Breast epithelium (tissue), 4 donors: ENCODE results near the gene LBX1. TPM values are rescaled to one million over a fixed set of nuclear protein-coding genes. Genes with fewer than 3 reads are reported as not detected.

ENCODE experiments used
- DNase-seq, 2 donors: peaks; one replicate each; pipeline ENCODE4 v3.0.0-alpha.2; 2019; ENCODE audit warnings: low spot score in 2 of 2
- H3K27ac ChIP-seq, 2 donors: fragments of 200-600 bp; sonication (generic) in 1 of 2; one replicate each; pipeline ENCODE4 v1.5.1; 2016 to 2019; ENCODE audit warnings: mild to moderate bottlenecking in 1 of 2
- H3K27me3 ChIP-seq, 2 donors: fragments of 200-600 bp; sonication (generic) in 1 of 2; one replicate each; pipeline versions ENCODE4 v1.5.1 to v1.6.0; 2017 to 2019; ENCODE audit warnings: control low read depth in 1 of 2, mild to moderate bottlenecking in 1 of 2
- H3K36me3 ChIP-seq: fragments of 200-600 bp; one replicate; pipeline ENCODE4 v1.5.1; 2019
- H3K4me1 ChIP-seq, 2 donors: fragments of 200-600 bp; sonication (generic); one replicate each; pipeline ENCODE4 v1.5.1; 2016 to 2019; ENCODE audit warnings: control low read depth in 1 of 2
- H3K4me3 ChIP-seq, 3 donors: fragments of 200-600 bp; sonication (generic); 1 replicate in 2 of 3; 2 replicates in 1 of 3; pipeline ENCODE4 v1.5.1; 2016 to 2019; ENCODE audit warnings: mild to moderate bottlenecking in 3 of 3, moderate library complexity in 2 of 3
- H3K9me3 ChIP-seq, 2 donors: fragments of 200-600 bp; sonication (generic) in 1 of 2; one replicate each; pipeline ENCODE4 v1.5.1; 2016 to 2019; ENCODE audit warnings: control low read depth in 1 of 2
- POLR2A ChIP-seq: fragments of 450-650 bp; IDR thresholded peaks from one replicate; pipeline ENCODE4 v1.6.1; 2016; ENCODE audit warnings: antibody characterized with exemption, mild to moderate bottlenecking, moderate library complexity
- POLR2AphosphoS5 ChIP-seq, 3 donors: sonication (generic); formaldehyde crosslinking; IDR thresholded peaks; one replicate each; pipeline ENCODE4 v1.6.1; 2017; ENCODE audit warnings: antibody characterized with exemption in 3 of 3
- intact Hi-C: fragments of 100-400 bp; cut with DNase I; formaldehyde crosslinking; loops from one replicate; pipeline ENCODE4 v1.15.1; 2023; ENCODE audit warnings: low total_unique reads
- total RNA-seq, 3 donors: library from RNA; depleted of rRNA; stranded (reverse); fragments of >200 nt; gene quantifications; one replicate each; pipeline ENCODE4 v1.1.0, GENCODE V29; 2016
- TF ChIP-seq, protein P1 (sequence below), 3 donors: fragments of 450-650 bp; IDR thresholded peaks; one replicate each; pipeline ENCODE4 v1.5.1; 2016 to 2017; ENCODE audit warnings: antibody characterized with exemption in 3 of 3, mild to moderate bottlenecking in 3 of 3, moderate library complexity in 3 of 3

Gene LBX1
- total RNA-seq, 3 donors from 2014 or later: not detected

DNA sequence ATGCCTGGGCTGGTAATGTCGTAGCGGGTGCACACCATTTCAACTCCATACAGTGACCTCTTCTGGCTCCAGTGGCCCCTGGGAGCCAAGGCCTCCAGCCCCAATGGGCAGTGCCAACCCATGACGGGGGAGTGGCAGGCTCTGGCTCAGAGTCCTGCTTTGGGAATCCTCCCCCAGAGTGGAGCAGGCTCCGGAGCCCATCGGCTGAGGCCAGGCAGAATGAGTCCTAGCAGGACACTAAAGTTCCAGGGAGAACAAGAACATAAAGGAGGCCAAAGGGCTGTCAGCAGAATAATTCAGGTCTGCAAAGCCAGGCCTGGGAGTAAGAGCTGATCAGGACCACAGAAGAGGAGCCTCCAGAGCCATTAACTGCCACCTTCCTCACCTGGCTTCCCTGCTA lies 33.3 kb downstream of the LBX1 start:
- Histone ChIP-seq H3K27ac (no peak overlapping the region), H3K9me3 (no peaks in the 10 kb centered on the region), H3K27me3 (peaks cover 0 to 4% of the 10 kb centered on the region in 2 donors), H3K36me3 (no peaks in the 10 kb centered on the region), H3K4me1 (no peaks in the 10 kb centered on the region), H3K4me3 (no peak overlapping the region)
- no peak for DNase-seq
- no peak for TF ChIP-seq POLR2AphosphoS5 (IDR thresholded peaks at IDR 0.05)
- intact Hi-C loops: no loop called here

DNA sequence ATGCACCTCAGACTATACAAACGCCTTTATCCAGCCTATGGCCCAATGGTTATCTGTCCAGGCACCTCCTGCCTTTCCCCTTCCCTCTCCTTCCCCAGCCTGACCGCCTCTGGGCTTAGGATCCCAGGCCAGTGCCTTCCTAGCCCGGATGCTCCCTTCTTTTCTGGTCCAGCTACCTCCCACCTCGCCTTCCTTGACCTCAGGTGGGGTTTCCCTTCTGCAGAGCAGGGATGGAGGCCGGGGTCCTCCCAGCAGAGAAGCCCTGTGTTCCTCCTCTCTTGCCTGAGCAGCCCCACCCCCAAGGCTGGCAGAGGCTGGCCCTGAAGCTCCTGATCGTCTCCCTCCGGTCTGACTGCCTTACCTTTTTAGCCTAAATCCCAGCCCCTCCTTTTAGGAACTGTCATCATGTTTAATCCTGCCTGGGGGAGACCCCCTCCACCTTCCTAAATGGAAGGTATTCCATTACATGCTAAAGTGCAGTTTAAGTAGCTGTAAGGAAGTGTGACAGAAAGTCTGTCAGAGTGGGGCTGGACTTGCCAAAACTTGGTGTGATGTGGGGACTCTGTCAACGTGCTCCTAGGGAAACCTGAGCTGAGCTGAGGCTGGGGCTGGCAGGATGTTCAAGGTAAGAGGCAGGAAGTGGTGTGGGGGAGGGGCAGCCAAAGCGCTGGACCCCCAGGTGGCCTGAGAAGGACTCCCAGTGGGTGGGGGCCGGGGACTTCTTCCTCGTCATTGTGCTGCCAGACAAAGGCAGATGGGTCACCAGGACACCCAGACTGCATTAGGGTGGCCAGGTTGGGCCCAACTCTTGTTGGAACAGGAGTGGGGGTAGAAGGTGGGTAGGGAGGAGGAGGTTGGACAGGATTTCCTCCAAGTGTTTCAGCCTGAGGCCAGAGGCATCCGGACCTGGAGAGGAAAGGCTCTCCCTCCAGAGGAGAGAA lies 39.5 kb downstream of the LBX1 start:
- Histone ChIP-seq H3K36me3 (no peaks in the 10 kb centered on the region), H3K4me3 (no peak overlapping the region), H3K4me1 (no peaks in the 10 kb centered on the region), H3K27ac (no peak overlapping the region), H3K9me3 (no peaks in the 10 kb centered on the region), H3K27me3 (no peaks in the 10 kb centered on the region)
- no peak for DNase-seq
- TF ChIP-seq POLR2AphosphoS5 (IDR thresholded peaks at IDR 0.05) (no peak), POLR2A (no peak)
- TF ChIP-seq, protein P1, sequence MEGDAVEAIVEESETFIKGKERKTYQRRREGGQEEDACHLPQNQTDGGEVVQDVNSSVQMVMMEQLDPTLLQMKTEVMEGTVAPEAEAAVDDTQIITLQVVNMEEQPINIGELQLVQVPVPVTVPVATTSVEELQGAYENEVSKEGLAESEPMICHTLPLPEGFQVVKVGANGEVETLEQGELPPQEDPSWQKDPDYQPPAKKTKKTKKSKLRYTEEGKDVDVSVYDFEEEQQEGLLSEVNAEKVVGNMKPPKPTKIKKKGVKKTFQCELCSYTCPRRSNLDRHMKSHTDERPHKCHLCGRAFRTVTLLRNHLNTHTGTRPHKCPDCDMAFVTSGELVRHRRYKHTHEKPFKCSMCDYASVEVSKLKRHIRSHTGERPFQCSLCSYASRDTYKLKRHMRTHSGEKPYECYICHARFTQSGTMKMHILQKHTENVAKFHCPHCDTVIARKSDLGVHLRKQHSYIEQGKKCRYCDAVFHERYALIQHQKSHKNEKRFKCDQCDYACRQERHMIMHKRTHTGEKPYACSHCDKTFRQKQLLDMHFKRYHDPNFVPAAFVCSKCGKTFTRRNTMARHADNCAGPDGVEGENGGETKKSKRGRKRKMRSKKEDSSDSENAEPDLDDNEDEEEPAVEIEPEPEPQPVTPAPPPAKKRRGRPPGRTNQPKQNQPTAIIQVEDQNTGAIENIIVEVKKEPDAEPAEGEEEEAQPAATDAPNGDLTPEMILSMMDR (IDR thresholded peaks at IDR 0.05): no peak
- intact Hi-C loops: loop anchor here (5.0 kb wide), 1 partner anchor 363 kb away; no protein-coding TSS in a partner anchor

DNA sequence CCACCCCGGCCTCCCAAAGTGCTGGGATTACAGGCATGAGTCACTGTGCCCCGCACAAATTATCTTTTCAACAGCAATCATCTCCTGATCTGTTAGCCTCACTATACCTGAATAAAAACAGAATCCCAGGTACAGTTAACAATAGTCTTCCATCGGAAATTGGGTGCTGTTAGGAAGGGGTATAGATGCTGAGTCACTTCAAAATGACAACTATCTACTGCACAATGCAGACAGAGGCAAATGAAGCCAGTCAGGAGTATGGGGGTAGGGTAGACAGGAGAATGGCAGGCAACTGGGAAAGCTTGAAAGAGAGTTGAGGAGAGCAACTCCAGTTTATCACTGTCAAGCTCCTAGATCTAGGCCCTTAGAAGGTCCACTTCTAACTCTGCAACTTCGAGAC lies 40.3 kb downstream of the LBX1 start:
- Histone ChIP-seq H3K4me1 (no peaks in the 10 kb centered on the region), H3K9me3 (no peaks in the 10 kb centered on the region), H3K4me3 (no peak overlapping the region), H3K27me3 (no peaks in the 10 kb centered on the region), H3K36me3 (no peaks in the 10 kb centered on the region), H3K27ac (no peak overlapping the region)
- DNase-seq: no peak
- TF ChIP-seq, protein P1 (IDR thresholded peaks at IDR 0.05): no peak
- no peak for TF ChIP-seq POLR2A
- intact Hi-C loops: no loop called here

DNA sequence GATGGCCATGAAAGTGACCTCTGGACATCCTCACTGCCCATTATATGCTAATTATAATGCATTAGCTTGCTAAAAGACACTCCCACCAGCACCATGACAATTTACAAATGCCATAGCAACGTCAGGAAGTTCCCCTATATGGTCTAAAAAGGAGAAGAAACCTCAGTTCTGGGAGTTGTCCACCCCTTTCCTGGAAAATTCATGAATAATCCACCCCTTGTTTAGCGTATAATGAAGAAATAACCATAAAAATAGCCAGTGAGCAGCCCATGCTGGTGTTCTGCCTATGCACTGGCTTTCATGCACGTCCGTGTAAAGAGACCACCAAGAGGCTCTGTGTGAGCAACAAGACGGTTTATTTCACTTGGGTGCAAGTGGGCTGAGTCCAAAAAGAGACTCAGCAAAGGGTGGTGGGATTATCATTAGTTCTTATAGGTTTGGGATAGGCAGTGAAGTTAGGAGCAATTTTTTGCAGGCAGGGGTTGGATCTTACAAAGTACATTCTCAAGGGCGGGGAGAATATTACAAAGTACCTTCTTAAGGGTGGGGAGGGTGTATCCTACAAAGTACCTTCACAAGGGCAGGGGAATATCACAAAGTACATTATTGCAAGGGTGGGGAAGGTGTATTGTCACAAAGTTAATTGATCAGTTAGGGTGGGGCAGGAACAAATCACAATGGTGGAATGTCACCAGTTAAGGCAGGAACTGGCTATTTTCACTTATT lies 45.6 kb downstream of the LBX1 start:
- Histone ChIP-seq H3K9me3 (no peaks in the 10 kb centered on the region), H3K4me1 (no peaks in the 10 kb centered on the region), H3K36me3 (no peaks in the 10 kb centered on the region), H3K4me3 (no peak overlapping the region), H3K27ac (no peak overlapping the region), H3K27me3 (peaks cover 0 to 8% of the 10 kb centered on the region in 2 donors)
- TF ChIP-seq, protein P1 (IDR thresholded peaks at IDR 0.05): no peak
- no peak for TF ChIP-seq POLR2A
- no peak for TF ChIP-seq POLR2AphosphoS5 (IDR thresholded peaks at IDR 0.05)
- DNase-seq: no peak
- intact Hi-C loops: no loop called here

DNA sequence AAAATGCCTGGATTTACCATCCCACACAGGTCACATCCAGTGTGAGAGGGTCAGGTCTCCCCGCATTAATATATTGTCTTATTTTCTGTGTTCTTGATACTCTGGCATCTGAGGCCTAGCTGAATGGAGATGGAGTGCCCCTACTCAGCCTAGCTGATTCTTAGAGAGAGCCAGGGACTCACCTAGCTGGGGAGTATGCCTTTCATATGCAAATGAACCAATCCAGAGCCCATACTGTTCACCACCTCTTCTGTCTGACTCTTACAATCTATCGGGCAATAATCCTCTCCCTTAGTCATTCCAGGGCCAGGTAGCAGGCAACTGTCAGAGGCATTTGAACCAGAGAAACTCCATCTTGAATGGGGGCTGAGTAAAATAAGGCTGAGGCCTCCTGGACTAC lies 46.3 kb downstream of the LBX1 start:
- H3K27ac ChIP-seq: no peak overlapping the region
- H3K4me1 ChIP-seq: no peaks in the 10 kb centered on the region
- intact Hi-C loops: no loop called here
- DNase-seq: no peak
- TF ChIP-seq POLR2AphosphoS5 (IDR thresholded peaks at IDR 0.05) (no peak), POLR2A (no peak)
- TF ChIP-seq, protein P1 (IDR thresholded peaks at IDR 0.05): no peak
- peaks cover 0 to 8% of the 10 kb centered on the region in 2 donors for H3K27me3 ChIP-seq
- H3K4me3 ChIP-seq: no peak overlapping the region
- no peaks in the 10 kb centered on the region for H3K36me3 ChIP-seq
- no peaks in the 10 kb centered on the region for H3K9me3 ChIP-seq

Other genes with a start within 250 kb of the LBX1 start
- 100 to 1,000 TPM in 1 of 3 donors, 10 to 100 TPM in 2; 75.4 to 104 (median 84.6) TPM for gene MRPL43, start 242.0 kb downstream of the LBX1 start, total RNA-seq
- 1 to 10 TPM; 3.4 to 7.5 (median 5.3) TPM for gene TWNK, start 241.9 kb downstream of the LBX1 start, total RNA-seq
- gene LZTS2, start 229.7 kb downstream of the LBX1 start, total RNA-seq: 10 to 100 TPM; 44.0 to 67.5 (median 61.3) TPM
- 1 to 10 TPM in 1 of 3 donors, under 1 TPM in 2; 0.48 to 2.3 (median 0.66) TPM for gene PDZD7, start 198.3 kb downstream of the LBX1 start, total RNA-seq
- 10 to 100 TPM; 63.7 to 90.4 (median 75.7) TPM for gene SFXN3, start 198.2 kb downstream of the LBX1 start, total RNA-seq
- 1 to 10 TPM; 2.8 to 4.9 (median 4.5) TPM for gene KAZALD1, start 167.5 kb downstream of the LBX1 start, total RNA-seq
- gene TLX1, start 98.2 kb downstream of the LBX1 start, total RNA-seq: not detected
- 10 to 100 TPM; 13.4 to 24.3 (median 15.1) TPM for gene BTRC, start 124.7 kb upstream of the LBX1 start, total RNA-seq